ENCODE measurements around the gene OSBP2. TPM values are rescaled to one million over a fixed set of nuclear protein-coding genes. Genes with fewer than 3 reads are reported as not detected.
"Not testable (repeated sequence)": the region's sequence is repeated elsewhere in the genome, so short reads cannot be mapped to it uniquely, and the experiment has no call there.

The OSBP2 gene
- total RNA-seq, 4 donors from 2014 or later, result 0.60 to 7.5 (median 4.3) TPM

DNA sequence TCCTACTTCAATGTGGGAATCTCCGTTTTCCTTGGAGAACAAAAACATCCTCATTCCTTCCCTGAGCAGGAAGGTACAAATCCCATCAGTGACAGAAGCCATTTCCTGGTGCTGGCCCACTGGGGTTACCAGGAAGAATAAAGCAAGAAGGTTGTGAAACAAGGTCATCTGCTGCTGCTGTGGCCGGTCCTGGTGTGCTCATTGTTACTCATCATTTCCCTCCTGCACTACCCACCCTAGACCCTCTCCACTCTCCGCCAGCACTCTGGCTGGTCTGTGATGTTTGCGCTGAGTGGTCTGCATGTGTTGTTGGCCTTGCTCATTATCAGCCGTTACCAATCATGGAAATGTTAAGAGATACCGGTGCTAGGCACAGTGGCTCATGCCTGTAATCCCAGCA lies 37.0 kb downstream of the OSBP2 start:
- DNase-seq, result no peak
- Histone ChIP-seq H3K4me1 (no peaks in the 10 kb centered on the region), H3K4me3 (no peak overlapping the region), H3K9me3 (no peaks in the 10 kb centered on the region), H3K27ac (no peak overlapping the region), H3K27me3 (no peaks in the 10 kb centered on the region), H3K36me3 (no peaks in the 10 kb centered on the region)
- in situ Hi-C loops (cut with MboI; ENCODE audit: low pct_ligation_motif_present in 1 of 4, low pct_unique_long_range_greater_than_20kb in 1 of 4, low sequenced_read_pairs in 3 of 4), result no loop called here
- intact Hi-C loops (cut with DNase I; ENCODE audit: low total_unique reads), result no loop called here
- WGBS, 2 donors (ENCODE audit: low coverage in 1 of 2), result 80 to 90% methylated on average over 1 to 6 of the region's 6 CpGs
- TF ChIP-seq POLR2A (IDR thresholded peaks at IDR 0.05) (no peak), EP300 (IDR thresholded peaks at IDR 0.05; ENCODE audit: low read depth) (no peak), POLR2AphosphoS5 (IDR thresholded peaks at IDR 0.05) (no peak)
- TF ChIP-seq, protein P1, sequence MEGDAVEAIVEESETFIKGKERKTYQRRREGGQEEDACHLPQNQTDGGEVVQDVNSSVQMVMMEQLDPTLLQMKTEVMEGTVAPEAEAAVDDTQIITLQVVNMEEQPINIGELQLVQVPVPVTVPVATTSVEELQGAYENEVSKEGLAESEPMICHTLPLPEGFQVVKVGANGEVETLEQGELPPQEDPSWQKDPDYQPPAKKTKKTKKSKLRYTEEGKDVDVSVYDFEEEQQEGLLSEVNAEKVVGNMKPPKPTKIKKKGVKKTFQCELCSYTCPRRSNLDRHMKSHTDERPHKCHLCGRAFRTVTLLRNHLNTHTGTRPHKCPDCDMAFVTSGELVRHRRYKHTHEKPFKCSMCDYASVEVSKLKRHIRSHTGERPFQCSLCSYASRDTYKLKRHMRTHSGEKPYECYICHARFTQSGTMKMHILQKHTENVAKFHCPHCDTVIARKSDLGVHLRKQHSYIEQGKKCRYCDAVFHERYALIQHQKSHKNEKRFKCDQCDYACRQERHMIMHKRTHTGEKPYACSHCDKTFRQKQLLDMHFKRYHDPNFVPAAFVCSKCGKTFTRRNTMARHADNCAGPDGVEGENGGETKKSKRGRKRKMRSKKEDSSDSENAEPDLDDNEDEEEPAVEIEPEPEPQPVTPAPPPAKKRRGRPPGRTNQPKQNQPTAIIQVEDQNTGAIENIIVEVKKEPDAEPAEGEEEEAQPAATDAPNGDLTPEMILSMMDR (IDR thresholded peaks at IDR 0.05), result no peak

- in situ Hi-C loops (cut with MboI; ENCODE audit: low pct_ligation_motif_present in 1 of 4, low pct_unique_long_range_greater_than_20kb in 1 of 4, low sequenced_read_pairs in 3 of 4) (no loop called here), intact Hi-C loops (cut with DNase I; ENCODE audit: low total_unique reads) (no loop called here)
- H3K4me1 ChIP-seq, result no peaks in the 10 kb centered on the region
- H3K4me3 ChIP-seq, result no peak overlapping the region
- no peaks in the 10 kb centered on the region for H3K36me3 ChIP-seq
- no peak overlapping the region for H3K27ac ChIP-seq
- WGBS, 2 donors (ENCODE audit: low coverage in 1 of 2), result 100% methylated on average over 5 of the region's 5 CpGs; no CpG with 5 or more reads in 1 of the 2 donors
- H3K9me3 ChIP-seq, result no peaks in the 10 kb centered on the region
- H3K27me3 ChIP-seq, result no peaks in the 10 kb centered on the region
- TF ChIP-seq EP300 (IDR thresholded peaks at IDR 0.05; ENCODE audit: low read depth) (no peak), POLR2AphosphoS5 (IDR thresholded peaks at IDR 0.05) (no peak), POLR2A (IDR thresholded peaks at IDR 0.05) (no peak)
- TF ChIP-seq, protein P1 (IDR thresholded peaks at IDR 0.05), result no peak
- DNase-seq, result no peak
These were observed 37.8 kb downstream of the OSBP2 start for GRCh38 chr22:30732426-30732825.

DNA sequence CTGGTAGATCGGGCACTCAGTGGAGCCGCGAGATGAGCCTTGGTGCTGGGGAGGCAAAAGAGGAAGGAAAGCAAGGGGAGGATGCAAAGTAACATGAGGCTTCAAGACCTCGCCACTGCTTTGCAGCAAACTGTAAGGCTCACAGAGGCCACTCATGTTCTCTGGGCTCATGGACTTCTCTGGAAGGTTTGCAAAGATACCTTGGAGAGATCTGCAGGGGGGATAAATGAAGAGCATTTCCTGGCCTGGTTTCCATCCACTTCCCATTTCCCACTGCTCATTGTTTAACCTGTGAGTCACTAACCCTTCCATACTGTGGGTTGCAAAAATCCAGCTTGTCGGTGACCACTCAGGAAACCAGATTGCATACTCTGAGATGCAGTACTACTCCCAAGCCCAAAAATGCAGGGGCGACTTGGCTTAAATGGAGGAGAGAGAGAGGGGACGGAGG lies 38.5 kb downstream of the OSBP2 start:
- no peak overlapping the region for H3K4me3 ChIP-seq
- TF ChIP-seq EP300 (IDR thresholded peaks at IDR 0.05; ENCODE audit: low read depth), result no peak
- TF ChIP-seq POLR2AphosphoS5 (IDR thresholded peaks at IDR 0.05), result no peak
- TF ChIP-seq POLR2A (IDR thresholded peaks at IDR 0.05), result no peak
- TF ChIP-seq, protein P1 (IDR thresholded peaks at IDR 0.05), result no peak
- no peak overlapping the region for H3K27ac ChIP-seq
- no peak for DNase-seq
- in situ Hi-C loops (cut with MboI; ENCODE audit: low pct_ligation_motif_present in 1 of 4, low pct_unique_long_range_greater_than_20kb in 1 of 4, low sequenced_read_pairs in 3 of 4) (no loop called here), intact Hi-C loops (cut with DNase I; ENCODE audit: low total_unique reads) (no loop called here)
- H3K9me3 ChIP-seq, result no peaks in the 10 kb centered on the region
- H3K27me3 ChIP-seq, result no peaks in the 10 kb centered on the region
- H3K36me3 ChIP-seq, result no peaks in the 10 kb centered on the region
- no peaks in the 10 kb centered on the region for H3K4me1 ChIP-seq
- 77 to 100% methylated on average over 4 to 7 of the region's 7 CpGs for WGBS, 2 donors (ENCODE audit: low coverage in 1 of 2)

DNA sequence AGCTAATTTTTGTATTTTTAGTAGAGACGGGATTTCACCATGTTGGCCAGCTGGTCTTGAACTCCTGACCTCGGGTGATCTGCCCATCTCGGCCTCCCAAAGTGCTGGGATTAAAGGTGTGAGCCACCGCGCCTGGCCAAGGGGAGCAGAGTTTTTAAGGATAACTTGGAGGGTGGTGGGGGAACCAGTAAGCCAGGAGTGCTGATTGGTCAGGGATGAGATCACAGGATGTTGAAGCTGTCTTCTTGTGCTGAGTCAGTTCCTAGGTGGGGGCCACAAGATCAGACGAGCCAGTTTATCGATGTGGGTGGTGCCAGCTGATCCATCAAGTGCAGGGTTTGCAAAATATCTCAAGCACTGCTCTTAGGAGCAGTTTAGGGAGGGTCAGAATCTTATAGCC lies 45.3 kb downstream of the OSBP2 start:
- DNase-seq; H3K4me3 ChIP-seq; H3K27ac ChIP-seq; in situ Hi-C loops (cut with MboI; ENCODE audit: low pct_ligation_motif_present in 1 of 4, low pct_unique_long_range_greater_than_20kb in 1 of 4, low sequenced_read_pairs in 3 of 4); H3K9me3 ChIP-seq; intact Hi-C loops (cut with DNase I; ENCODE audit: low total_unique reads); H3K4me1 ChIP-seq; H3K36me3 ChIP-seq; H3K27me3 ChIP-seq: not testable (repeated sequence)
- WGBS, 2 donors (ENCODE audit: low coverage in 1 of 2), result 90% methylated on average over 7 of the region's 7 CpGs; no CpG with 5 or more reads in 1 of the 2 donors

DNA sequence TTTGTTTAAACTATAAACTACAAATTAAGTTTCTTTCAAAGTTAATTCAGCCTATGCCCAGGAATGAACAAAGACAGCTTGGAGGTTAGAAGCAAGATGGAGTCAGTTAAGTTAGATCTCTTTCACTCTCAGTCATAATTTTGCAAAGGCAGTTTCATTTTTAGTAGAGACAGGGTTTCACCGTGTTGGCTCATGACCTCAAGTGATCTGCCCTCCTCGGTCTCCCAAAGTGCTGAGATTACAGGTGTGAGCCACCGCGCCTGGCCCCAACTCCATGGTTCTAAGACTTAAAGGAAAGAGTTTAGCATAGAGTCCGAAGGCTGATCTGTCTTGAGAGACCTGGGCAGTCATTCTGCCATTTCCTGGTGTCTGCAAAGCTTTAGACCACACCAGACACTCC lies 45.8 kb downstream of the OSBP2 start:
- intact Hi-C loops (cut with DNase I; ENCODE audit: low total_unique reads); H3K27me3 ChIP-seq; H3K4me3 ChIP-seq; H3K36me3 ChIP-seq; H3K27ac ChIP-seq; in situ Hi-C loops (cut with MboI; ENCODE audit: low pct_ligation_motif_present in 1 of 4, low pct_unique_long_range_greater_than_20kb in 1 of 4, low sequenced_read_pairs in 3 of 4); H3K4me1 ChIP-seq; H3K9me3 ChIP-seq; DNase-seq: not testable (repeated sequence)
- 74 to 88% methylated on average over 5 of the region's 5 CpGs for WGBS, 2 donors (ENCODE audit: low coverage in 1 of 2)
